H9 (cell line): ENCODE data around the gene CLNS1A. TPM values are rescaled to one million over a fixed set of nuclear protein-coding genes. Genes with fewer than 3 reads are reported as not detected.

Experiments
- DNase-seq: peaks from one replicate; pipeline ENCODE4 v3.0.0-alpha.2; 2017
- H2AFZ ChIP-seq: one replicate; pipeline ENCODE4 v1.6.1; 2013; ENCODE audit warnings: mild to moderate bottlenecking, low read length, control low read depth, moderate library complexity
- H2AK5ac ChIP-seq: 2 replicates; pipeline ENCODE4 v1.6.1; 2013; ENCODE audit warnings: low read length, control low read depth, mixed read lengths; ENCODE audit not compliant: insufficient read length
- H2BK120ac ChIP-seq: one replicate; pipeline ENCODE4 v1.6.1; 2013; ENCODE audit warnings: low read depth, mild to moderate bottlenecking, low read length, control low read depth, inconsistent platforms; ENCODE audit not compliant: poor library complexity, severe bottlenecking
- H2BK12ac ChIP-seq: 2 replicates; pipeline ENCODE4 v1.6.1; 2013; ENCODE audit warnings: low read length, control low read depth, mixed read lengths, low read depth; ENCODE audit not compliant: insufficient read length
- H2BK15ac ChIP-seq: 2 replicates; pipeline ENCODE4 v1.6.1; 2013; ENCODE audit warnings: low read depth, low read length, control low read depth
- H2BK20ac ChIP-seq: one replicate; pipeline ENCODE4 v1.6.1; 2013; ENCODE audit warnings: low read depth, mild to moderate bottlenecking, low read length, control low read depth, inconsistent platforms; ENCODE audit not compliant: poor library complexity, severe bottlenecking
- H2BK5ac ChIP-seq: 2 replicates; pipeline ENCODE4 v1.6.1; 2013; ENCODE audit warnings: low read length, control low read depth, mixed read lengths; ENCODE audit not compliant: insufficient read length
- H3K14ac ChIP-seq: 2 replicates; pipeline ENCODE4 v1.6.1; 2013; ENCODE audit warnings: low read length, control low read depth; ENCODE audit not compliant: insufficient read depth
- H3K18ac ChIP-seq: 2 replicates; pipeline ENCODE4 v1.6.1; 2013; ENCODE audit warnings: low read depth, mild to moderate bottlenecking, mixed read lengths, low read length, control low read depth; ENCODE audit not compliant: insufficient read length
- H3K23ac ChIP-seq: 2 replicates; pipeline ENCODE4 v1.6.1; 2013; ENCODE audit warnings: low read length, control low read depth, mixed read lengths, low read depth; ENCODE audit not compliant: insufficient read length
- H3K23me2 ChIP-seq: 2 replicates; pipeline ENCODE4 v1.6.1; 2013; ENCODE audit warnings: low read depth, mild to moderate bottlenecking, mixed read lengths, low read length, control low read depth; ENCODE audit not compliant: insufficient read length, poor library complexity, severe bottlenecking
- H3K27ac ChIP-seq: 2 replicates; pipeline ENCODE4 v1.5.1; 2013; ENCODE audit warnings: low read length, control low read depth, mixed read lengths, low read depth; ENCODE audit not compliant: insufficient read length
- H3K27me3 ChIP-seq: 2 replicates; pipeline ENCODE4 v1.6.1; 2013; ENCODE audit warnings: low read length, control low read depth, inconsistent platforms; ENCODE audit not compliant: insufficient read depth
- H3K4ac ChIP-seq: 2 replicates; pipeline ENCODE4 v1.6.1; 2013; ENCODE audit warnings: low read depth, mild to moderate bottlenecking, control low read depth, inconsistent platforms, low read length, moderate library complexity
- H3K4me1 ChIP-seq: 2 replicates; pipeline ENCODE4 v1.6.1; 2013; ENCODE audit warnings: low read length, control low read depth, inconsistent platforms; ENCODE audit not compliant: insufficient read depth
- H3K4me2 ChIP-seq: 2 replicates; pipeline ENCODE4 v1.6.1; 2013; ENCODE audit warnings: low read length, control low read depth, mixed read lengths; ENCODE audit not compliant: insufficient read length, insufficient read depth
- H3K56ac ChIP-seq: 2 replicates; pipeline ENCODE4 v1.6.1; 2013; ENCODE audit warnings: low read depth, mild to moderate bottlenecking, mixed read lengths, low read length, control low read depth; ENCODE audit not compliant: insufficient read length
- H3K79me1 ChIP-seq: 2 replicates; pipeline ENCODE4 v1.6.1; 2013; ENCODE audit warnings: low read depth, mild to moderate bottlenecking, moderate library complexity, low read length, control low read depth, inconsistent platforms; ENCODE audit not compliant: insufficient read depth, poor library complexity, severe bottlenecking
- H3K79me2 ChIP-seq: 2 replicates; pipeline ENCODE4 v1.6.1; 2013; ENCODE audit warnings: low read length, control low read depth, inconsistent platforms; ENCODE audit not compliant: insufficient read depth
- H3K9ac ChIP-seq: 2 replicates; pipeline ENCODE4 v1.6.1; 2013; ENCODE audit warnings: low read length, control low read depth, mixed read lengths; ENCODE audit not compliant: insufficient read length; ENCODE audit errors: extremely low read depth
- H3K9me3 ChIP-seq: one replicate; pipeline ENCODE4 v1.6.1; 2013; ENCODE audit warnings: low read depth, low read length, inconsistent platforms; ENCODE audit not compliant: control insufficient read depth
- H3T11ph ChIP-seq: one replicate; pipeline ENCODE4 v1.6.1; 2013; ENCODE audit warnings: mild to moderate bottlenecking, low read length, control low read depth, inconsistent platforms
- H4K20me1 ChIP-seq: one replicate; pipeline ENCODE4 v1.6.1; 2013; ENCODE audit not compliant: control insufficient read depth, insufficient read length, insufficient read depth
- H4K5ac ChIP-seq: 2 replicates; pipeline ENCODE4 v1.6.1; 2013; ENCODE audit warnings: low read depth, mild to moderate bottlenecking, mixed read lengths, low read length, control low read depth; ENCODE audit not compliant: insufficient read length
- H4K8ac ChIP-seq: replicated peaks from 2 replicates; pipeline ENCODE4 v1.6.1; 2013; ENCODE audit warnings: low read length, control low read depth, mixed read lengths, low read depth; ENCODE audit not compliant: insufficient read length
- H4K91ac ChIP-seq: 2 replicates; pipeline ENCODE4 v1.6.1; 2013; ENCODE audit warnings: low read depth, mild to moderate bottlenecking, moderate library complexity, mixed read lengths, low read length, control low read depth; ENCODE audit not compliant: insufficient read length
- H3K27ac Mint-ChIP-seq, 3 experiments: 2 replicates in 2 of 3; 3 replicates in 1 of 3; pipeline ENCODE4 v1.8.0; 2020 to 2021; ENCODE audit warnings: mixed read lengths in 3 of 3, mild to moderate bottlenecking in 1 of 3, moderate library complexity in 1 of 3
- H3K27me3 Mint-ChIP-seq: 2 replicates; pipeline ENCODE4 v1.8.0; 2021; ENCODE audit warnings: low read depth, mild to moderate bottlenecking, moderate library complexity, mixed read lengths
- H3K36me3 Mint-ChIP-seq, 3 experiments: 2 replicates in 2 of 3; 3 replicates in 1 of 3; pipeline ENCODE4 v1.8.0; 2020 to 2021; ENCODE audit warnings: low read depth in 3 of 3, mixed read lengths in 3 of 3; ENCODE audit not compliant: insufficient read depth in 1 of 3
- H3K4me1 Mint-ChIP-seq, 2 experiments: 2 replicates each; pipeline ENCODE4 v1.8.0; 2020; ENCODE audit warnings: mixed read lengths in 2 of 2
- H3K4me3 Mint-ChIP-seq, 2 experiments: 2 replicates in 1 of 2; 3 replicates in 1 of 2; pipeline ENCODE4 v1.8.0; 2020 to 2021; ENCODE audit warnings: mild to moderate bottlenecking in 2 of 2, mixed read lengths in 2 of 2, moderate library complexity in 1 of 2
- H3K9me3 Mint-ChIP-seq, 2 experiments: 2 replicates in 1 of 2; 3 replicates in 1 of 2; pipeline ENCODE4 v1.8.0; 2020; ENCODE audit warnings: mild to moderate bottlenecking in 2 of 2, mixed read lengths in 2 of 2, moderate library complexity in 1 of 2
- WGBS: extraction: QIAGEN DNeasy Blood & Tissue Kit; methylation state at CpG from one replicate; pipeline ENCODE4 v1.1.7; 2013; ENCODE audit warnings: missing lambda C conversion rate, low lambda C conversion rate, mixed read lengths; ENCODE audit not compliant: insufficient read length; ENCODE audit errors: extremely low coverage; 5-methylcytosine and 5-hydroxymethylcytosine counted together
- total RNA-seq: library from RNA; stranded (reverse); gene quantifications from 2 replicates; pipeline ENCODE4 v1.2.1, GENCODE V29; 2021
- TF ChIP-seq, protein P1 (sequence below): fragments of 200-600 bp; sonication (generic); conservative IDR thresholded peaks from 3 replicates; pipeline ENCODE4 v1.8.0; 2021; ENCODE audit warnings: antibody characterized with exemption, mild to moderate bottlenecking

Gene CLNS1A
- total RNA-seq, 1 experiment from 2014 or later: 165 TPM

DNA sequence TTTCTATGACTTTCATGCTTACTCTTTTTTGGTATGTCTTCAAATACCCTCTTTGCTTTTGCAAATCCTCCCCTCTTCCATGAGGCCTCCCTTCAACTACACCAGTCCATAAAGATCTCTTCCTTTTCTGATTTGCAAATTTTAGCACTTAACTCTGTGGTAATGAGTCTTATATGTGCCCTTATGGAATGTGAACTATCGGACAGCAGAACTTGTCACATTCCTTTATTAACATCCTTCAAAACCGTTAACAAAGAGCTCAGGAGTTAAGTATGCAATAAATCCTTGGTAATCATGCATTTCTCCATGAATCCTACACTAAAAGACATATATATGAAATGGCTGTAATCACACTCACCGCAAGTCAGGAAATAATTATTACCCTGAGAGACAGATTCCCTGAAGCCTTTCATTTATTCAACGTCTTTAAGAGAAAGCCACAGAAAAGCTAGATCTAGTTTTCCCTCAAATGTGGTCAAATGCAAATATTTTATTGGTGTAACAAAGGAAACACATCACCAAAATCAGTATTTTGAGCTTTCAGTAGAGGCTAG is 7.4 kb downstream of the CLNS1A start:
- Mint-ChIP-seq H3K4me3 (no peak overlapping the region), H3K9me3 (no peaks in the 10 kb centered on the region), H3K36me3 (peaks cover 14 to 51% (median 47%) of the 10 kb centered on the region in 3 experiments; a peak in 6 of 7 replicates), H3K27ac (no peak overlapping the region), H3K4me1 (no peaks in the 10 kb centered on the region), H3K27me3 (no peaks in the 10 kb centered on the region)
- no peak overlapping the region for H3K56ac ChIP-seq
- no peak overlapping the region for H3K4me2 ChIP-seq
- H4K20me1 ChIP-seq: no peaks in the 10 kb centered on the region
- H3K4ac ChIP-seq: no peak overlapping the region
- no peak overlapping the region for H2BK15ac ChIP-seq
- H2BK12ac ChIP-seq: no peak overlapping the region
- no peak overlapping the region for H3K14ac ChIP-seq
- H4K8ac ChIP-seq: no peak overlapping the region
- H4K91ac ChIP-seq: no peak overlapping the region
- peaks cover 9% of the 10 kb centered on the region; the same call in 1 of the 2 replicates for H3K79me2 ChIP-seq
- no peak overlapping the region for H3T11ph ChIP-seq
- H2AK5ac ChIP-seq: no peak overlapping the region
- H2AFZ ChIP-seq: no peak overlapping the region
- no peaks in the 10 kb centered on the region for H3K9me3 ChIP-seq
- H2BK20ac ChIP-seq: no peak overlapping the region
- H4K5ac ChIP-seq: no peak overlapping the region
- H3K27ac ChIP-seq: no peak overlapping the region
- no peak overlapping the region for H3K9ac ChIP-seq
- H2BK120ac ChIP-seq: no peak overlapping the region
- no peak for DNase-seq
- peaks cover 6% of the 10 kb centered on the region for H3K79me1 ChIP-seq
- H3K23ac ChIP-seq: no peak overlapping the region
- no peaks in the 10 kb centered on the region for H3K27me3 ChIP-seq
- H3K4me1 ChIP-seq: no peaks in the 10 kb centered on the region
- WGBS: no CpG with 5 or more reads among the region's 4 CpGs
- H3K18ac ChIP-seq: no peak overlapping the region
- H3K23me2 ChIP-seq: no peaks in the 10 kb centered on the region
- TF ChIP-seq, protein P1, sequence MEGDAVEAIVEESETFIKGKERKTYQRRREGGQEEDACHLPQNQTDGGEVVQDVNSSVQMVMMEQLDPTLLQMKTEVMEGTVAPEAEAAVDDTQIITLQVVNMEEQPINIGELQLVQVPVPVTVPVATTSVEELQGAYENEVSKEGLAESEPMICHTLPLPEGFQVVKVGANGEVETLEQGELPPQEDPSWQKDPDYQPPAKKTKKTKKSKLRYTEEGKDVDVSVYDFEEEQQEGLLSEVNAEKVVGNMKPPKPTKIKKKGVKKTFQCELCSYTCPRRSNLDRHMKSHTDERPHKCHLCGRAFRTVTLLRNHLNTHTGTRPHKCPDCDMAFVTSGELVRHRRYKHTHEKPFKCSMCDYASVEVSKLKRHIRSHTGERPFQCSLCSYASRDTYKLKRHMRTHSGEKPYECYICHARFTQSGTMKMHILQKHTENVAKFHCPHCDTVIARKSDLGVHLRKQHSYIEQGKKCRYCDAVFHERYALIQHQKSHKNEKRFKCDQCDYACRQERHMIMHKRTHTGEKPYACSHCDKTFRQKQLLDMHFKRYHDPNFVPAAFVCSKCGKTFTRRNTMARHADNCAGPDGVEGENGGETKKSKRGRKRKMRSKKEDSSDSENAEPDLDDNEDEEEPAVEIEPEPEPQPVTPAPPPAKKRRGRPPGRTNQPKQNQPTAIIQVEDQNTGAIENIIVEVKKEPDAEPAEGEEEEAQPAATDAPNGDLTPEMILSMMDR: no peak
- no peak overlapping the region for H2BK5ac ChIP-seq
